Common myeloid progenitor, CD34-positive (primary cell): ENCODE results near the gene ADAMTSL2.

Experiments used
- CTCF ChIA-PET: fragments of 350-600 bp; sonication (Branson Sonifier 250); formaldehyde crosslinking; loops from one replicate; lab custom pipeline; 2021; ENCODE audit warnings: antibody characterized with exemption; lab: Charles Lee
- POLR2A ChIA-PET: fragments of 350-600 bp; sonication (Branson Sonifier 250); formaldehyde crosslinking; loops from one replicate; lab custom pipeline; 2021; ENCODE audit warnings: antibody characterized with exemption; lab: Charles Lee
- DNase-seq, 3 donors: peaks; one replicate each; pipeline versions ENCODE4 v3.0.0 to v3.0.0-alpha.2; 2013
- H3K27ac ChIP-seq, 2 experiments: 1 replicate in 1 of 2; 2 replicates in 1 of 2; pipeline ENCODE4 v1.7.0; 2013; ENCODE audit warnings: inconsistent platforms in 2 of 2, low read length in 2 of 2, mild to moderate bottlenecking in 2 of 2, low read depth in 1 of 2, moderate library complexity in 1 of 2; ENCODE audit not compliant: severe bottlenecking in 2 of 2, insufficient read depth in 1 of 2, poor library complexity in 1 of 2
- H3K27me3 ChIP-seq, 5 experiments: replicated peaks in 2 of 5; 1 replicate in 3 of 5; 2 replicates in 2 of 5; pipeline versions ENCODE4 v1.6.1 to v1.7.0; 2013; ENCODE audit warnings: low read length in 4 of 5, mild to moderate bottlenecking in 2 of 5, moderate library complexity in 2 of 5, inconsistent platforms in 1 of 5; ENCODE audit not compliant: insufficient read depth in 5 of 5, control insufficient read depth in 4 of 5
- H3K36me3 ChIP-seq, 4 experiments: 1 replicate in 2 of 4; 2 replicates in 2 of 4; pipeline versions ENCODE4 v1.6.1 to v1.7.0; 2013; ENCODE audit warnings: low read length in 3 of 4, control low read depth in 1 of 4, mild to moderate bottlenecking in 1 of 4; ENCODE audit not compliant: control insufficient read depth in 4 of 4, insufficient read depth in 4 of 4
- H3K4me1 ChIP-seq, 4 experiments: 1 replicate in 3 of 4; 2 replicates in 1 of 4; pipeline versions ENCODE4 v1.6.1 to v1.7.1; 2013; ENCODE audit warnings: low read length in 3 of 4, mild to moderate bottlenecking in 3 of 4, control low read depth in 1 of 4, inconsistent platforms in 1 of 4, moderate library complexity in 1 of 4; ENCODE audit not compliant: control insufficient read depth in 4 of 4, insufficient read depth in 4 of 4; ENCODE audit errors: control extremely low read depth in 1 of 4
- H3K4me3 ChIP-seq, 7 experiments: 1 replicate in 4 of 7; 2 replicates in 3 of 7; pipeline versions ENCODE4 v1.5.1 to v1.7.0; 2013; ENCODE audit warnings: mild to moderate bottlenecking in 7 of 7, low read length in 6 of 7, moderate library complexity in 6 of 7, inconsistent platforms in 2 of 7, low read depth in 2 of 7, control low read depth in 1 of 7; ENCODE audit not compliant: insufficient read depth in 4 of 7, control insufficient read depth in 1 of 7; ENCODE audit errors: extremely low read depth in 1 of 7
- H3K9me3 ChIP-seq, 5 experiments: 1 replicate in 4 of 5; 2 replicates in 1 of 5; pipeline versions ENCODE4 v1.6.1 to v1.7.1; 2013; ENCODE audit warnings: low read length in 4 of 5, mild to moderate bottlenecking in 2 of 5, inconsistent platforms in 1 of 5, low read depth in 1 of 5, moderate library complexity in 1 of 5; ENCODE audit not compliant: control insufficient read depth in 4 of 5, insufficient read depth in 2 of 5; ENCODE audit errors: control extremely low read depth in 1 of 5
- WGBS: methylation state at CpG from one replicate; pipeline ENCODE4 v1.1.5; 2013; ENCODE audit not compliant: insufficient coverage; 5-methylcytosine and 5-hydroxymethylcytosine counted together

The ADAMTSL2 gene

GRCh38 chr9:133558191-133559126, 24.0 kb downstream of the ADAMTSL2 start:
- Histone ChIP-seq H3K4me1 (peaks cover 0 to 23% (median 15%) of the 10 kb centered on the region in 4 experiments), H3K36me3 (no peaks in the 10 kb centered on the region), H3K27me3 (peaks cover 0 to 3% (median 0%) of the 10 kb centered on the region in 5 experiments), H3K9me3 (no peaks in the 10 kb centered on the region), H3K27ac (no peak overlapping the region), H3K4me3 (peak overlapping the region in 3 of 7 experiments; percentile 4 to 52 (median 16))
- DNase-seq, result peak; percentile 39 to 84 (median 75)
- ChIA-PET POLR2A (no interaction called here), CTCF (interaction anchor here (1.0 to 1.3 kb wide), 2 partner anchors 20 to 25 kb away, joined by 3 read pairs; no protein-coding TSS in a partner anchor)
- WGBS, result 7% methylated on average over 29 of the region's 31 CpGs

GRCh38 chr9:133560311-133560710, 25.8 kb downstream of the ADAMTSL2 start:
- Histone ChIP-seq H3K27me3 (peaks cover 0 to 13% (median 5%) of the 10 kb centered on the region in 5 experiments), H3K4me1 (peaks cover 0 to 23% (median 15%) of the 10 kb centered on the region in 4 experiments), H3K36me3 (no peaks in the 10 kb centered on the region), H3K4me3 (no peak overlapping the region), H3K9me3 (no peaks in the 10 kb centered on the region), H3K27ac (no peak overlapping the region)
- no peak for DNase-seq
- ChIA-PET CTCF (no interaction called here), POLR2A (no interaction called here)
- 99% methylated on average over 14 of the region's 15 CpGs for WGBS

- Histone ChIP-seq H3K36me3 (no peaks in the 10 kb centered on the region), H3K27ac (no peak overlapping the region), H3K4me3 (no peak overlapping the region), H3K4me1 (peaks cover 0 to 23% (median 15%) of the 10 kb centered on the region in 4 experiments), H3K9me3 (no peaks in the 10 kb centered on the region), H3K27me3 (peaks cover 0 to 16% (median 5%) of the 10 kb centered on the region in 5 experiments)
- DNase-seq, result no peak
- ChIA-PET CTCF (no interaction called here), POLR2A (no interaction called here)
- 99% methylated on average over 22 of the region's 22 CpGs for WGBS
These were observed 26.4 kb downstream of the ADAMTSL2 start for GRCh38 chr9:133560944-133561343.

- DNase-seq, result no peak
- CTCF ChIA-PET, result no interaction called here
- POLR2A ChIA-PET, result no interaction called here
- WGBS, result 90% methylated on average over 14 of the region's 32 CpGs
- Histone ChIP-seq H3K4me3 (no peak overlapping the region), H3K36me3 (no peaks in the 10 kb centered on the region), H3K27ac (no peak overlapping the region), H3K4me1 (peaks cover 0 to 22% (median 15%) of the 10 kb centered on the region in 4 experiments), H3K27me3 (peaks cover 0 to 16% (median 2%) of the 10 kb centered on the region in 5 experiments), H3K9me3 (no peaks in the 10 kb centered on the region)
These were observed 27.6 kb downstream of the ADAMTSL2 start for GRCh38 chr9:133561976-133562554.

- Histone ChIP-seq H3K9me3 (no peaks in the 10 kb centered on the region), H3K27me3 (peaks cover 0 to 14% (median 2%) of the 10 kb centered on the region in 5 experiments), H3K36me3 (no peaks in the 10 kb centered on the region), H3K4me1 (peaks cover 0 to 15% (median 12%) of the 10 kb centered on the region in 4 experiments), H3K27ac (no peak overlapping the region), H3K4me3 (no peak overlapping the region)
- no peak for DNase-seq
- ChIA-PET CTCF (no interaction called here), POLR2A (no interaction called here)
- 95% methylated on average over 45 of the region's 54 CpGs for WGBS
These were observed 28.2 kb downstream of the ADAMTSL2 start for GRCh38 chr9:133562611-133563290.

GRCh38 chr9:133563291-133563796, 28.8 kb downstream of the ADAMTSL2 start:
- peak in 1 of 3 donors; percentile 16 for DNase-seq
- Histone ChIP-seq H3K4me3 (no peak overlapping the region), H3K9me3 (no peaks in the 10 kb centered on the region), H3K36me3 (no peaks in the 10 kb centered on the region), H3K27ac (no peak overlapping the region), H3K4me1 (peaks cover 0 to 9% (median 6%) of the 10 kb centered on the region in 4 experiments), H3K27me3 (peaks cover 0 to 13% (median 2%) of the 10 kb centered on the region in 5 experiments)
- POLR2A ChIA-PET, result no interaction called here
- 53% methylated on average over 14 of the region's 14 CpGs for WGBS
- CTCF ChIA-PET, result no interaction called here
